Heart left ventricle (tissue), 16 donors: ENCODE data around the gene XNDC1N. TPM values are rescaled to one million over a fixed set of nuclear protein-coding genes. Genes with fewer than 3 reads are reported as not detected.

Source experiments
- ATAC-seq, 4 donors: fragments of 200-7000 bp; cut with Tn5 transposase; one replicate each; pipeline ENCODE4 v1.9.1; 2020 to 2022; ENCODE audit warnings: moderate library complexity in 4 of 4, mild to moderate bottlenecking in 3 of 4, moderate number of reproducible peaks in 1 of 4
- DNase-seq, 5 donors: peaks; one replicate each; pipeline ENCODE4 v3.0.0-alpha.2; 2020
- H3K27ac ChIP-seq, 12 donors: fragments of 200-600 bp; sonication (generic) in 4 of 12; one replicate each; pipeline versions ENCODE4 v1.5.0 to v1.8.0; 2016 to 2022; ENCODE audit warnings: mild to moderate bottlenecking in 2 of 12
- H3K27me3 ChIP-seq, 9 donors: fragments of 200-600 bp; sonication (generic) in 2 of 9; one replicate each; pipeline versions ENCODE4 v1.5.1 to v1.8.0; 2016 to 2022; ENCODE audit warnings: mild to moderate bottlenecking in 3 of 9
- H3K36me3 ChIP-seq, 9 donors: fragments of 200-600 bp; sonication (generic) in 2 of 9; one replicate each; pipeline versions ENCODE4 v1.5.0 to v1.8.0; 2018 to 2022; ENCODE audit warnings: mild to moderate bottlenecking in 2 of 9
- H3K4me1 ChIP-seq, 12 donors: fragments of 200-600 bp; sonication (generic) in 4 of 12; one replicate each; pipeline versions ENCODE4 v1.5.0 to v1.8.0; 2016 to 2022; ENCODE audit warnings: mild to moderate bottlenecking in 3 of 12
- H3K4me3 ChIP-seq, 12 donors: fragments of 200-600 bp; sonication (generic) in 4 of 12; one replicate each; pipeline versions ENCODE4 v1.5.0 to v1.8.0; 2017 to 2022; ENCODE audit warnings: mild to moderate bottlenecking in 9 of 12, moderate library complexity in 4 of 12
- H3K9me3 ChIP-seq, 12 donors: fragments of 200-600 bp; sonication (generic) in 4 of 12; one replicate each; pipeline versions ENCODE4 v1.5.0 to v1.8.0; 2016 to 2022; ENCODE audit warnings: mild to moderate bottlenecking in 1 of 12
- CTCF ChIP-seq, 12 donors: fragments of 200-600 bp; sonication (generic) in 4 of 12; IDR thresholded peaks; one replicate each; pipeline versions ENCODE4 v1.5.0 to v1.8.0; 2018 to 2022; ENCODE audit warnings: antibody characterized with exemption in 12 of 12, mild to moderate bottlenecking in 5 of 12
- POLR2A ChIP-seq, 2 donors: fragments of 450-650 bp; IDR thresholded peaks; one replicate each; pipeline ENCODE4 v1.6.1; 2017; ENCODE audit warnings: antibody characterized with exemption in 2 of 2, mild to moderate bottlenecking in 2 of 2, moderate library complexity in 2 of 2
- WGBS, 4 donors: extraction: QIAGEN DNeasy Blood & Tissue Kit in 2 of 4; methylation state at CpG; one replicate each; pipeline versions ENCODE4 v1.1.5 to v1.1.7; 2013 to 2018; 5-methylcytosine and 5-hydroxymethylcytosine counted together
- intact Hi-C, 10 donors: fragments of 100-400 bp; cut with DNase I; formaldehyde crosslinking; loops; one replicate each; pipeline versions ENCODE4 v1.11.1 to v1.14.2; 2022
- long read RNA-seq, 3 donors: library from polyadenylated mRNA; unstranded; transcript quantifications; one replicate each; pipeline ENCODE4 v2.0.0, GENCODE V29; 2020 to 2021
- polyA plus RNA-seq, 2 donors: library from polyadenylated mRNA; stranded (reverse); fragments of 200-250 nt; gene quantifications; one replicate each; pipeline ENCODE4 v1.2.3, GENCODE V29; 2013
- total RNA-seq, 9 donors: library from RNA; depleted of rRNA in 2 of 9; stranded (reverse); fragments of >200 nt in 2 of 9; fragmentation: NEBNext Ultra II Directional in 3 of 9; extraction: Animal tissue kit (Norgen Biotek cat#: 25700) in 3 of 9; gene quantifications; one replicate each; pipeline versions ENCODE4 v1.1.0 to v1.2.4, GENCODE V29; 2016 to 2023
- donor health status: ischemic (EF 13 %, LVEDD 7.1; RV severe dilation, severe dysfunction).
- donor health status: healthy with polysubstance abuse.
- donor health status: DM: no; HTN: yes; CAD: no.
- donor health status: DM: no; HTN: no; CAD: no.
- donor health status: ischemic (EF 25% LVEDD 6.9; RV normal size, moderate dysfunction).
- donor health status: ischemic (EF 25% LVEDD 5.7; RV mildly dilated, moderate dysfunction).
- donor health status: healthy.
- donor health status: DM: yes; HTN: yes; CAD: no.
- donor health status: ischemic (EF 35%, LVEDD 5.7; RV mildly dilated, moderate dysfunction).
- donor health status: nonischemic (EF 11% LVEDD 7.7; RV severe dilation, severe dysfunction).
- donor health status: DM: yes; HTN: yes; CAD: no.
- donor health status: PGD.
- donor health status: ischemic (EF 29% LVEDD 5.4; RV normal size, mild dysfunction).
- donor health status: nonischemic (EF 23%, LVEDD 6.1; RV moderate dilation, normal function).

XNDC1N gene
- total RNA-seq, result 1 to 10 TPM in 7 of 9 donors, under 1 TPM in 1, not detected in 1; 0.95 to 5.3 (median 2.8) TPM
- 1 to 10 TPM; 1.2 to 2.9 TPM for polyA plus RNA-seq
- long read RNA-seq, donor 1, partial matches to known transcripts, result 0 of 1 reads
- long read RNA-seq, donor 1, other reads (novel, unspliced or antisense), result 1 of 1 reads
- long read RNA-seq, donor 2, partial matches to known transcripts, result 0 of 3 reads
- long read RNA-seq, donor 2, other reads (novel, unspliced or antisense), result 3 of 3 reads
- long read RNA-seq, donor 3, partial matches to known transcripts, result 0 of 2 reads
- long read RNA-seq, donor 3, other reads (novel, unspliced or antisense), result 2 of 2 reads

DNA sequence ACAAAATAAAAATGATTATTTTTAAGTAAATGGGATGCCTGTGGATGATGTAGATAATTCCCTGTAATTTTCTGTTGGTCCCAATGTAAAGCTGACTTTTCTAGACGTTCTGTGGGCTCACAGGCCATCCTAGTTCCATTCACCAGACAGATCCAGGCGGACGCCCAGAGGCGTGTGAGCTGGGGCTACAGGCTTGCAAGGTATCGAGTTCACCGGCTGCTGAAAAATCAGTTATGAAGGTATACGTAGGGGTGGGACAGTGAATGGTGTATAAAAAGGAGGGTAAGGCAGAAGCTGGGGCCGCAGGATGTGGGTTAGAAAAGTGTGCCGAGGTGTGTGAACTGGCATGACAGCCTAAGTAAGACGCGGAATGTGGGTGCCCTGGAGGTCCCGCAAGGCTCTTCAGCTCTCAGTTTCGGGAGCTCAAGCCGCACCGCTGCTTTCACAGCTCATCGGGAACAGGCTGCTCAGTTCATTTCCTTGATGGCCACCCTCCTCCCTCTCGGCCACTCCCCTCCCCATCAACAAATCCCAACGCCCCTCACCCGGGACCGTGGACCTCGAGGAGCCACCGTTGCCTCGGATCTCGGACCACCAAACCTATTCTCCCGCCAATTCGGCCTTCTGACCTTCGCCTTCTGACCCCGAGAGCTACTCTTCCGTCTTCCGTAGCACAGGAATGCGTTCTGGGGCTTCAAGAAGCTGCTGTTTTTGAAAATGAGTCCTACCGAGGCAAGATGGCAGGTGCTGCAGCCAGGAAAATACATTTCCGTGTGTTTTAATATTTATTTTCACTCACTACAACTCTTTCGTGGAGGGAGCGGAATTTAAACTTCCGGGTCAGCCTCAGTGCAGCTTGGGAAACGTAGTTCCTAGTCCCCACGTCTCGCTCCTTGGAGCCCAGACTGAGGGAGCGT is at the start of gene XNDC1N:
Gene XNDC1N, minus strand, starts transcription at position 775 of the 917 bp plus-strand sequence. CDS start 5,241 bp downstream, outside the sequence.
- ATAC-seq (peak; percentile 93 to 95 (median 94)), DNase-seq (peak; percentile 55 to 83 (median 64))
- TF ChIP-seq POLR2A (IDR thresholded peaks at IDR 0.05) (peak in 1 of 2 donors; percentile 10), CTCF (IDR thresholded peaks at IDR 0.05) (no peak)
- Histone ChIP-seq H3K4me3 (peak within 1 kb of the TSS; percentile 67 to 93 (median 82)), H3K36me3 (peaks cover 0 to 14% (median 0%) of the 10 kb centered on the region in 9 donors), H3K4me1 (peaks cover 4 to 44% (median 27%) of the 10 kb centered on the region in 12 donors), H3K9me3 (no peaks in the 10 kb centered on the region), H3K27me3 (no peaks in the 10 kb centered on the region), H3K27ac (peak within 1 kb of the TSS; percentile 83 to 97 (median 88))
- WGBS, 4 donors, result 0 to 1% (median 1%) methylated on average over 40 of the region's 40 CpGs
- intact Hi-C loops, result loop anchor here in 1 of 10 donors (5.0 kb wide), 1 partner anchor 174 kb away; the partner anchor contains the start of gene LAMTOR1

DNA sequence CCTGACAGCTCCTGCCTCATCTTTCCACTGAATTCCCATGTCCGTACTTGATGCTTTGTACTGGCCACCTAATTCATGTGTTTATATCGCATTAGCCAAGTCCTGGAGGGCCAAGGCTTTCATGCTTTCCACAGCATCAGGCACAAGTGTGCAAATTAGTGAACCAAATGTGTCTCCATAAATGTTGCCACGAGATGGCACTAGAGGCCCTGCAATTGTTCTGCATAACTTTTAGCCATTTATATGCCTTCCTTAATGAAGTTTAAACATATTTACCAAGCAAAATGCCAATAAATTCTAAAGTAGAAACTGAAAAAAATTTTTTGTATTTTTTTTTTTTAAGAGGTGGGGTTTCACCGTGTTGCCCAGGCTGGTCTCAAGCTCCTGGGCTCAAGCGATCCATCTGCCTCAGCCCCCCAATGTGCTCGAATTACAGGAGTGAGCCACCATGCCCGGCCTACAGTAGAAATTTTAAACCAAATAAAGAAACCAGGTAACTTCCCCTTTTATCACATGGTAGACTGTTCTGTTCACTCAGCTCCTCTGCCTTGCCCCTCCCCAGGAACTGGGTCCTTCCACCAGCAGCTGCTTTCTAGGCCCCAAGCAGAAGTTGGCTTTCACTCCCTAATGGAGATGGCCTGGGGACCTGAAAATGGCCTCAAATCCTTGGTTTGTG is 49.5 kb upstream of the XNDC1N start:
- ATAC-seq (peak in 3 of 4 donors; percentile 31 to 69 (median 50)), DNase-seq (peak in 1 of 5 donors; percentile 39)
- Histone ChIP-seq H3K36me3 (peaks cover 0 to 33% (median 10%) of the 10 kb centered on the region in 9 donors), H3K9me3 (no peaks in the 10 kb centered on the region), H3K4me1 (peaks cover 0 to 8% (median 0%) of the 10 kb centered on the region in 12 donors), H3K4me3 (no peak overlapping the region), H3K27me3 (no peaks in the 10 kb centered on the region), H3K27ac (no peak overlapping the region)
- intact Hi-C loops, result loop anchor here in 8 of 10 donors (2.0 to 10.0 kb wide), 8 partner anchors 113 to 457 kb away; partner anchors contain the start of gene CLPB (in 5 of the 8)
- peak; percentile 64 to 80 (median 72) for TF ChIP-seq CTCF (IDR thresholded peaks at IDR 0.05)
- no peak for TF ChIP-seq POLR2A (IDR thresholded peaks at IDR 0.05)
- 56 to 66% (median 61%) methylated on average over 7 of the region's 7 CpGs for WGBS, 4 donors

- Histone ChIP-seq H3K27ac (no peak overlapping the region), H3K9me3 (no peaks in the 10 kb centered on the region), H3K27me3 (no peaks in the 10 kb centered on the region), H3K4me3 (no peak overlapping the region), H3K4me1 (peaks cover 0 to 8% (median 0%) of the 10 kb centered on the region in 12 donors), H3K36me3 (peaks cover 0 to 33% (median 10%) of the 10 kb centered on the region in 9 donors)
- no peak for TF ChIP-seq CTCF (IDR thresholded peaks at IDR 0.05)
- TF ChIP-seq POLR2A (IDR thresholded peaks at IDR 0.05), result no peak
- ATAC-seq (no peak), DNase-seq (no peak)
- 64 to 87% (median 70%) methylated on average over 1 of the region's 1 CpG for WGBS, 4 donors
- intact Hi-C loops, result loop anchor here in 8 of 10 donors (2.0 to 10.0 kb wide), 7 partner anchors 114 to 458 kb away; partner anchors contain the start of gene CLPB (in 5 of the 8)
These were observed 48.7 kb upstream of the XNDC1N start for GRCh38 chr11:71977090-71977489.
